ENCODE results near the gene ZC3H7A.

Gene ZC3H7A

GRCh38 chr16:11705311-11706025 is 91.6 kb downstream of the ZC3H7A start:
- DNase-seq (ENCODE audit: low read depth): no peak
